ENCODE measurements around the gene USP2. TPM values are rescaled to one million over a fixed set of nuclear protein-coding genes. Genes with fewer than 3 reads are reported as not detected.

USP2 gene
- total RNA-seq, 1 experiment from 2014 or later: 5.7 TPM

DNA sequence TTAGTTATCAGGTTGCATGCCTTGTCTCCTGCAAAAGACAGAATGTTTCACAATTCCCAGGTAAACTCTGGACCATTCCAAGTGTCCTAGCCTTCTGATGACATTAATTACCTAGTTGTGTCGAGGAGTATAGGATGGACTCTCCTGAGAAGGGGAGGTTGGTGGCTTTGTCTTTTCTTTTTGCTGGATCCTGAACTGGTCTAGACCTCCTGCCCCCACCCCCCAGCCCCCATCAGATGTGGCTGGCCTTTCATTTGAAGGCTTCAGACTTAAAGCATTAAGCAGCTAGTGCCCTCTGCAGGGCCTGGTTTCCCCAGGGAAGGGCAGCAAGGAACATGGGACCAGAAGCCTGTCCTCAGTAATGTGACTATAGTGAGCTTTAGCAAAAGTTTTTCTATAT is 74.3 kb downstream of the USP2 start:
- H3T11ph ChIP-seq (ENCODE audit: low read length): no peak overlapping the region
- H3K23ac ChIP-seq (ENCODE audit: insufficient read length, low read depth, low read length): no peak overlapping the region
- Mint-ChIP-seq H3K4me1 (peaks cover 10 to 18% of the 10 kb centered on the region in 2 experiments; a peak in 3 of 4 replicates), H3K27me3 (ENCODE audit: low read depth) (no peaks in the 10 kb centered on the region; the same call in 1 of the 2 replicates), H3K9me3 (no peaks in the 10 kb centered on the region), H3K36me3 (ENCODE audit: insufficient read depth in 1 of 3, low read depth in 3 of 3) (peaks cover 5 to 64% (median 43%) of the 10 kb centered on the region in 3 experiments; a peak in 6 of 7 replicates), H3K4me3 (no peak overlapping the region), H3K27ac (no peak overlapping the region; a peak in 1 of 7 replicates)
- H4K8ac ChIP-seq (replicated peaks; ENCODE audit: insufficient read length, low read depth, low read length): no peak overlapping the region
- no peaks in the 10 kb centered on the region for H3K27me3 ChIP-seq (ENCODE audit: insufficient read depth, low read length)
- no peaks in the 10 kb centered on the region for H4K20me1 ChIP-seq (ENCODE audit: control insufficient read depth, insufficient read depth, insufficient read length)
- no peak overlapping the region for H3K14ac ChIP-seq (ENCODE audit: insufficient read depth, low read length)
- H3K79me2 ChIP-seq (ENCODE audit: insufficient read depth, low read length): no peaks in the 10 kb centered on the region
- H3K79me1 ChIP-seq (ENCODE audit: insufficient read depth, low read depth, low read length, poor library complexity, severe bottlenecking): no peaks in the 10 kb centered on the region
- H3K9me3 ChIP-seq (ENCODE audit: control insufficient read depth, low read depth, low read length): no peaks in the 10 kb centered on the region
- H3K27ac ChIP-seq (ENCODE audit: insufficient read length, low read depth, low read length): no peak overlapping the region
- H2BK120ac ChIP-seq (ENCODE audit: low read depth, low read length, poor library complexity, severe bottlenecking): no peak overlapping the region
- no peak overlapping the region for H2BK12ac ChIP-seq (ENCODE audit: insufficient read length, low read depth, low read length)
- H3K4me2 ChIP-seq (ENCODE audit: insufficient read depth, insufficient read length, low read length): no peak overlapping the region
- H3K56ac ChIP-seq (ENCODE audit: insufficient read length, low read depth, low read length): no peak overlapping the region
- no peak overlapping the region for H4K5ac ChIP-seq (ENCODE audit: insufficient read length, low read depth, low read length)
- TF ChIP-seq, protein P1, sequence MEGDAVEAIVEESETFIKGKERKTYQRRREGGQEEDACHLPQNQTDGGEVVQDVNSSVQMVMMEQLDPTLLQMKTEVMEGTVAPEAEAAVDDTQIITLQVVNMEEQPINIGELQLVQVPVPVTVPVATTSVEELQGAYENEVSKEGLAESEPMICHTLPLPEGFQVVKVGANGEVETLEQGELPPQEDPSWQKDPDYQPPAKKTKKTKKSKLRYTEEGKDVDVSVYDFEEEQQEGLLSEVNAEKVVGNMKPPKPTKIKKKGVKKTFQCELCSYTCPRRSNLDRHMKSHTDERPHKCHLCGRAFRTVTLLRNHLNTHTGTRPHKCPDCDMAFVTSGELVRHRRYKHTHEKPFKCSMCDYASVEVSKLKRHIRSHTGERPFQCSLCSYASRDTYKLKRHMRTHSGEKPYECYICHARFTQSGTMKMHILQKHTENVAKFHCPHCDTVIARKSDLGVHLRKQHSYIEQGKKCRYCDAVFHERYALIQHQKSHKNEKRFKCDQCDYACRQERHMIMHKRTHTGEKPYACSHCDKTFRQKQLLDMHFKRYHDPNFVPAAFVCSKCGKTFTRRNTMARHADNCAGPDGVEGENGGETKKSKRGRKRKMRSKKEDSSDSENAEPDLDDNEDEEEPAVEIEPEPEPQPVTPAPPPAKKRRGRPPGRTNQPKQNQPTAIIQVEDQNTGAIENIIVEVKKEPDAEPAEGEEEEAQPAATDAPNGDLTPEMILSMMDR (conservative IDR thresholded peaks at IDR 0.05): peak; percentile 42; the same call in 2 of the 3 replicates
- no peak overlapping the region for H3K18ac ChIP-seq (ENCODE audit: insufficient read length, low read depth, low read length)
- H3K9ac ChIP-seq (ENCODE audit: extremely low read depth, insufficient read length, low read length): no peak overlapping the region
- no peak overlapping the region for H2AFZ ChIP-seq (ENCODE audit: low read length)
- no peak for DNase-seq
- H3K4ac ChIP-seq (ENCODE audit: low read depth, low read length): no peak overlapping the region
- H2BK20ac ChIP-seq (ENCODE audit: low read depth, low read length, poor library complexity, severe bottlenecking): no peak overlapping the region
- H3K4me1 ChIP-seq (ENCODE audit: insufficient read depth, low read length): no peaks in the 10 kb centered on the region
- WGBS (ENCODE audit: extremely low coverage, insufficient read length, low lambda C conversion rate): no CpG with 5 or more reads among the region's 1 CpG
- no peak overlapping the region for H2BK15ac ChIP-seq (ENCODE audit: low read depth, low read length)
- no peak overlapping the region for H4K91ac ChIP-seq (ENCODE audit: insufficient read length, low read depth, low read length)
- no peaks in the 10 kb centered on the region for H3K23me2 ChIP-seq (ENCODE audit: insufficient read length, low read depth, low read length, poor library complexity, severe bottlenecking)
- no peak overlapping the region for H2BK5ac ChIP-seq (ENCODE audit: insufficient read length, low read length)
- H2AK5ac ChIP-seq (ENCODE audit: insufficient read length, low read length): no peak overlapping the region
